ENCODE data around the gene FNBP1L.

DNA sequence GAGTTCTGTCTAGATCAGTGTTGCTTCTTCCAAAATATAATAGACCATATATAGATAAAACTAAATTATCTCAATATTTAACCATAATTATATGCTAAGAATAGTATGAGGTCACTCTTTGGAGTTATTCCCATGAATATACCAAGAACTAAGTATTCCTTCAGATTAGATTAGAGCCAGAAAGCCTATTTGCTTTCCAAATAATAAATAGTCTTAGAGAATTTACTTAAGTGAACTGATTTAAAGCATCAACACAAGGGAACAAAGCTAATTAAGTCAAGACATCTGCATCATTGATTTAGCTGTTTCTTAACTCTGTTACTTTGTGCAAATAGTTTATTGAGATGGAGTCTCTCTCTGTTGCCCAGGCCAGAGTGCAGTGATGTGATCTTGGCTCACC lies 35.7 kb downstream of the FNBP1L start:
- TF ChIP-seq, protein P1, sequence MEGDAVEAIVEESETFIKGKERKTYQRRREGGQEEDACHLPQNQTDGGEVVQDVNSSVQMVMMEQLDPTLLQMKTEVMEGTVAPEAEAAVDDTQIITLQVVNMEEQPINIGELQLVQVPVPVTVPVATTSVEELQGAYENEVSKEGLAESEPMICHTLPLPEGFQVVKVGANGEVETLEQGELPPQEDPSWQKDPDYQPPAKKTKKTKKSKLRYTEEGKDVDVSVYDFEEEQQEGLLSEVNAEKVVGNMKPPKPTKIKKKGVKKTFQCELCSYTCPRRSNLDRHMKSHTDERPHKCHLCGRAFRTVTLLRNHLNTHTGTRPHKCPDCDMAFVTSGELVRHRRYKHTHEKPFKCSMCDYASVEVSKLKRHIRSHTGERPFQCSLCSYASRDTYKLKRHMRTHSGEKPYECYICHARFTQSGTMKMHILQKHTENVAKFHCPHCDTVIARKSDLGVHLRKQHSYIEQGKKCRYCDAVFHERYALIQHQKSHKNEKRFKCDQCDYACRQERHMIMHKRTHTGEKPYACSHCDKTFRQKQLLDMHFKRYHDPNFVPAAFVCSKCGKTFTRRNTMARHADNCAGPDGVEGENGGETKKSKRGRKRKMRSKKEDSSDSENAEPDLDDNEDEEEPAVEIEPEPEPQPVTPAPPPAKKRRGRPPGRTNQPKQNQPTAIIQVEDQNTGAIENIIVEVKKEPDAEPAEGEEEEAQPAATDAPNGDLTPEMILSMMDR (IDR thresholded peaks at IDR 0.05) = no peak
- TF ChIP-seq POLR2A (IDR thresholded peaks at IDR 0.05) (no peak), EP300 (IDR thresholded peaks at IDR 0.05) (no peak)
